Fibroblast of lung (primary cell): Measurements from ENCODE around the gene ZNF655. TPM values are rescaled to one million over a fixed set of nuclear protein-coding genes. Genes with fewer than 3 reads are reported as not detected.

Source experiments
- DNase-seq, 2 donors: peaks; one replicate each; pipeline versions ENCODE4 v3.0.0 to v3.0.0-alpha.2; 2010; ENCODE audit warnings: low read depth in 2 of 2
- H2AFZ ChIP-seq: 2 replicates; pipeline ENCODE4 v1.5.1; 2012; ENCODE audit warnings: low read length, control low read depth, inconsistent platforms
- H3K27ac ChIP-seq: 2 replicates; pipeline ENCODE4 v1.5.1; 2011; ENCODE audit warnings: low read length, control low read depth; ENCODE audit not compliant: insufficient read depth
- H3K27me3 ChIP-seq: 2 replicates; pipeline ENCODE4 v1.5.1; 2011; ENCODE audit warnings: mild to moderate bottlenecking, low read length; ENCODE audit not compliant: control insufficient read depth, insufficient read depth
- H3K36me3 ChIP-seq: 2 replicates; pipeline ENCODE4 v1.5.1; 2011; ENCODE audit warnings: low read length; ENCODE audit not compliant: control insufficient read depth, insufficient read depth
- H3K4me1 ChIP-seq: 2 replicates; pipeline ENCODE4 v1.5.1; 2011; ENCODE audit warnings: low read length; ENCODE audit not compliant: control insufficient read depth, insufficient read depth; ENCODE audit errors: extremely low read depth
- H3K4me2 ChIP-seq: 2 replicates; pipeline ENCODE4 v1.5.1; 2011; ENCODE audit warnings: low read length, control low read depth; ENCODE audit not compliant: insufficient read depth; ENCODE audit errors: extremely low read depth
- H3K4me3 ChIP-seq, 4 experiments: fragments of 200-600 bp in 1 of 4; sonication (generic) in 1 of 4; replicated peaks in 1 of 4; 2 replicates each; pipeline ENCODE4 v1.5.1; 2011 to 2016; ENCODE audit warnings: low read length in 4 of 4, low read depth in 3 of 4, mild to moderate bottlenecking in 3 of 4, control low read depth in 2 of 4, inconsistent platforms in 1 of 4, mixed read lengths in 1 of 4; ENCODE audit not compliant: insufficient read depth in 1 of 4; ENCODE audit errors: control extremely low read depth in 1 of 4
- H3K79me2 ChIP-seq: 2 replicates; pipeline ENCODE4 v1.5.1; 2012; ENCODE audit warnings: mild to moderate bottlenecking, low read length, inconsistent platforms; ENCODE audit not compliant: control insufficient read depth, insufficient read depth
- H3K9ac ChIP-seq: 2 replicates; pipeline ENCODE4 v1.5.1; 2011; ENCODE audit warnings: mild to moderate bottlenecking, low read length, control low read depth; ENCODE audit not compliant: insufficient read depth
- H3K9me3 ChIP-seq: 2 replicates; pipeline ENCODE4 v1.5.1; 2012; ENCODE audit warnings: low read depth, low read length; ENCODE audit not compliant: control insufficient read depth, insufficient read depth
- H4K20me1 ChIP-seq: 2 replicates; pipeline ENCODE4 v1.5.1; 2011; ENCODE audit warnings: low read length; ENCODE audit not compliant: control insufficient read depth, insufficient read depth; ENCODE audit errors: extremely low read depth
- EZH2 ChIP-seq: IDR thresholded peaks from 2 replicates; pipeline ENCODE4 v1.5.1; 2012; ENCODE audit warnings: low read length, control low read depth, mild to moderate bottlenecking; ENCODE audit errors: missing control alignments
- polyA plus RNA-seq, 2 donors: library from polyadenylated mRNA; depleted of rRNA in 1 of 2; stranded (reverse) in 1 of 2; unstranded in 1 of 2; fragments of >200 nt; gene quantifications; 2 replicates each; pipeline ENCODE4 v1.2.1, GENCODE V29; 2011 to 2012; ENCODE audit warnings: missing spikeins in 1 of 2
- total RNA-seq: library from RNA; depleted of rRNA; stranded (reverse); fragments of >200 nt; gene quantifications from 2 replicates; pipeline ENCODE4 v1.2.1, GENCODE V29; 2014
- TF ChIP-seq, protein P1 (sequence below), 2 donors: IDR thresholded peaks in 1 of 2; conservative IDR thresholded peaks in 1 of 2; 1 replicate in 1 of 2; 2 replicates in 1 of 2; pipeline ENCODE4 v1.5.1; 2011 to 2012; ENCODE audit warnings: low read length in 2 of 2, control low read depth in 1 of 2, inconsistent platforms in 1 of 2, low read depth in 1 of 2, mild to moderate bottlenecking in 1 of 2

Gene ZNF655
- total and polyA plus RNA-seq, 2 donors (not counting 1 experiment from before 2014, with no cell fraction given): 60.4 to 92.6 TPM

DNA sequence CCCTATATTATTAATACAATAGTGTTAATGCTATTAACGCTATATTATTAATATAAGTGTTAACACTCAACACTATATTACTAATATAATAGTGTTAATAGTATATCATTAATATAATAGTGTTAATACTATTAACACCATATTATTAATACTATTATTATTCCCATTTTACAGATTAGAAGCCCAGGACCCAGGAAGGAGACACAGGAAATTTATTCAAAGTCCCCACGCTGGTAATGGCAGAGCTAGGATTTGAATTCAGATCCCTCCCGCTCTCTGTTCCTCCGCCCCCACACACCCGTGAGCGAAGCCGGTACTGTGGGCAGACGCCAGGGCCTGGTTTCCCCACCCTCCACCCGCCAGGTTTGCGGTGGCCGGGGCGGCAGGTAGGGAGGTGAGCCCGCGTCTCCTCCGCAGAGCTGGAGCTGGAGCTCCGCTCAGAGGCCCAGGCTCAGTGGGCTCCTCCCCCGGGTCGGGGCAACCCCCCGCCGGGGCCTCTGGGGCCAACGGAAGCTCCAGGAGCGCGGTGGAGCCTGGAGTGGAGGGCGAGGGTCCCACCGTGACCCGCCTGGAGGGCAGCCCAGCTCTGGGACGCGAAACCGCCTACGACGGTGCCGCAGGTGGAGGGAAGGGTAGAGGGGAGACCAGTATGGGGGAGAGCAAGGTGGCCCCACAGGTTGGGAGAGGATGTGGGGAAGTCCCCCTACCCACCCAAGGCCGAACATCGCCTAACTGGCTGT is 39.5 kb downstream of the ZNF655 start, which contains the start of gene TMEM225B:
Gene TMEM225B, plus strand, starts transcription at position 506 of the 740 bp plus-strand sequence. CDS start 6,122 bp downstream, outside the sequence.
- no peaks in the 10 kb centered on the region for H3K27me3 ChIP-seq
- TF ChIP-seq EZH2: no peak
- TF ChIP-seq, protein P1, sequence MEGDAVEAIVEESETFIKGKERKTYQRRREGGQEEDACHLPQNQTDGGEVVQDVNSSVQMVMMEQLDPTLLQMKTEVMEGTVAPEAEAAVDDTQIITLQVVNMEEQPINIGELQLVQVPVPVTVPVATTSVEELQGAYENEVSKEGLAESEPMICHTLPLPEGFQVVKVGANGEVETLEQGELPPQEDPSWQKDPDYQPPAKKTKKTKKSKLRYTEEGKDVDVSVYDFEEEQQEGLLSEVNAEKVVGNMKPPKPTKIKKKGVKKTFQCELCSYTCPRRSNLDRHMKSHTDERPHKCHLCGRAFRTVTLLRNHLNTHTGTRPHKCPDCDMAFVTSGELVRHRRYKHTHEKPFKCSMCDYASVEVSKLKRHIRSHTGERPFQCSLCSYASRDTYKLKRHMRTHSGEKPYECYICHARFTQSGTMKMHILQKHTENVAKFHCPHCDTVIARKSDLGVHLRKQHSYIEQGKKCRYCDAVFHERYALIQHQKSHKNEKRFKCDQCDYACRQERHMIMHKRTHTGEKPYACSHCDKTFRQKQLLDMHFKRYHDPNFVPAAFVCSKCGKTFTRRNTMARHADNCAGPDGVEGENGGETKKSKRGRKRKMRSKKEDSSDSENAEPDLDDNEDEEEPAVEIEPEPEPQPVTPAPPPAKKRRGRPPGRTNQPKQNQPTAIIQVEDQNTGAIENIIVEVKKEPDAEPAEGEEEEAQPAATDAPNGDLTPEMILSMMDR (conservative IDR thresholded peaks at IDR 0.05 in 1 of 2, IDR thresholded peaks at IDR 0.05 in 1 of 2; ENCODE audit: low read depth in 1 of 2, low read length in 2 of 2): no peak
- no peak within 1 kb of the TSS for H3K4me3 ChIP-seq
- no peak within 1 kb of the TSS for H2AFZ ChIP-seq
- no peaks in the 10 kb centered on the region for H3K4me1 ChIP-seq
- H3K27ac ChIP-seq: no peak within 1 kb of the TSS
- no peak within 1 kb of the TSS for H3K4me2 ChIP-seq
- H3K36me3 ChIP-seq: no peaks in the 10 kb centered on the region
- no peaks in the 10 kb centered on the region for H3K9me3 ChIP-seq
- no peak for DNase-seq
- H4K20me1 ChIP-seq: no peaks in the 10 kb centered on the region
- H3K9ac ChIP-seq: no peak within 1 kb of the TSS
- no peaks in the 10 kb centered on the region for H3K79me2 ChIP-seq

DNA sequence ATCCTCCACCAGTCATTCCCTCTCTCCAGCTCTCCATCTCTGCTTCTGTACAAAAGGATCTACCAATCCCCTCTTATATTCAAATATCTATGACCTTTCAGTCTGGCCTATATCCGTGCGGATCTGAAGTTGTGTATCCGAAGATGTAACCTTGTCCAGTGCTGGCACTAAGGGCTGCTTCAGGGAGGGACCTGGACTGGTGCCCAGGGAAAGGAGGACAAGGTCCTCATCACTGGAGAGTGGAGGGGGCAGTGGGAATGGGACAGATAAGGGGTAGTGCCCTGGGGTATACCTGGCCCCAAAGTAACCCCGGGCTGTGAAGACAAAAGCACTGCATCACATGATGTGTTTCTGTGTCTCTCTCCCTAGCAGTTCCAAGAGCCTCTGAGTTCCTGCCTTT is 41.4 kb downstream of the ZNF655 start:
- TF ChIP-seq, protein P1 (conservative IDR thresholded peaks at IDR 0.05 in 1 of 2, IDR thresholded peaks at IDR 0.05 in 1 of 2; ENCODE audit: low read depth in 1 of 2, low read length in 2 of 2): no peak
- TF ChIP-seq EZH2: no peak

GRCh38 chr7:99601656-99602310 is 43.3 kb downstream of the ZNF655 start:
- no peaks in the 10 kb centered on the region for H3K4me1 ChIP-seq
- H3K4me3 ChIP-seq: no peak overlapping the region
- no peak overlapping the region for H3K27ac ChIP-seq
- H3K79me2 ChIP-seq: no peaks in the 10 kb centered on the region
- no peaks in the 10 kb centered on the region for H4K20me1 ChIP-seq
- DNase-seq: no peak
- no peaks in the 10 kb centered on the region for H3K27me3 ChIP-seq
- no peak for TF ChIP-seq EZH2
- TF ChIP-seq, protein P1 (conservative IDR thresholded peaks at IDR 0.05 in 1 of 2, IDR thresholded peaks at IDR 0.05 in 1 of 2; ENCODE audit: low read depth in 1 of 2, low read length in 2 of 2): no peak
- no peak overlapping the region for H2AFZ ChIP-seq
- H3K9ac ChIP-seq: no peak overlapping the region
- H3K36me3 ChIP-seq: no peaks in the 10 kb centered on the region
- no peak overlapping the region for H3K4me2 ChIP-seq
- H3K9me3 ChIP-seq: no peaks in the 10 kb centered on the region

More for the DNA sequence above, 41.4 kb downstream of the ZNF655 start:
- Histone ChIP-seq H3K27me3 (no peaks in the 10 kb centered on the region), H3K4me1 (no peaks in the 10 kb centered on the region), H3K9ac (no peak overlapping the region), H4K20me1 (no peaks in the 10 kb centered on the region), H2AFZ (no peak overlapping the region), H3K36me3 (no peaks in the 10 kb centered on the region), H3K79me2 (no peaks in the 10 kb centered on the region), H3K4me2 (no peak overlapping the region), H3K4me3 (no peak overlapping the region), H3K27ac (no peak overlapping the region), H3K9me3 (no peaks in the 10 kb centered on the region)
- DNase-seq: no peak
